A549 (cell line): ENCODE results near the gene NBPF12.
"Not testable (repeated sequence)": the region's sequence is repeated elsewhere in the genome, so short reads cannot be mapped to it uniquely, and the experiment has no call there.

Source experiments
- CBX2 ChIP-seq: fragments of 200-600 bp; sonication (generic); IDR thresholded peaks from 2 replicates; pipeline ENCODE4 v1.6.1; 2016; ENCODE audit warnings: low read depth, mild to moderate bottlenecking, borderline replicate concordance
- CEBPB ChIP-seq, 2 experiments: fragments of >200 bp in 1 of 2; sonication (Bioruptor Twin) in 1 of 2; formaldehyde crosslinking in 1 of 2; IDR thresholded peaks; 2 replicates each; pipeline ENCODE4 v1.6.1; 2012 to 2016
- CTCF ChIP-seq: fragments of >200 bp; sonication (Bioruptor Twin); formaldehyde crosslinking; IDR thresholded peaks from 3 replicates; pipeline ENCODE4 v1.5.1; 2016
- HDAC2 ChIP-seq: fragments of 200-600 bp; sonication (generic); IDR thresholded peaks from 2 replicates; pipeline ENCODE4 v1.6.1; 2016
- JUN ChIP-seq, 2 experiments: fragments of >200 bp; sonication (Bioruptor Twin); formaldehyde crosslinking; IDR thresholded peaks; 2 replicates in 1 of 2; 3 replicates in 1 of 2; pipeline ENCODE4 v1.6.1; 2016 to 2017
- POLR2A ChIP-seq: IDR thresholded peaks from 2 replicates; pipeline ENCODE4 v1.6.1; 2012; ENCODE audit warnings: mild to moderate bottlenecking, low read length
- SREBF2 ChIP-seq: fragments of 450-650 bp; IDR thresholded peaks from 2 replicates; pipeline ENCODE4 v1.6.1; 2014; ENCODE audit warnings: mild to moderate bottlenecking, moderate library complexity
- TF ChIP-seq, protein P1 (sequence below): fragments of 450-650 bp; IDR thresholded peaks from 2 replicates; pipeline ENCODE4 v1.6.1; 2014; ENCODE audit warnings: antibody characterized with exemption
- TF ChIP-seq, protein P2 (sequence below): IDR thresholded peaks from 2 replicates; pipeline ENCODE4 v1.6.1; 2012

DNA sequence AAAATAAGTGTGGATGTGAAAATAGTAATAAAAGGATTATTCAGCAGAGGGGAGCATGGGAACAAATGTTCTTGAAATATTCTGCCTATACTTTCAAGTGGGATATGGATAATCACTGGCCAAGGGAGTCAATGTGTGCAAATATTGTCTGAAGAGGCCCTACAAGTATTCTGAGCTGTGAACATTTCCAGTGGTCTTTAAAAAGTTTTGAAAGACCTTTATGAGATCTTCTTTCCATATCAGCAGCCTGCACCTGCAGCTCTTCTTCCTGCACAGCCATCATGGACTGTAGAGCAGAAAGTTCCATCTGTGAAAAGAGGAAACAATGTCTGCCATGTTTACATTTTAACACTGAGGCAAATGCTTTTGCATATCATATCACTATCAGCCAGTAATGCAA is 106.4 kb downstream of the NBPF12 start:
- TF ChIP-seq CEBPB (IDR thresholded peaks at IDR 0.05); CTCF; SREBF2; JUN (IDR thresholded peaks at IDR 0.05); CBX2; HDAC2; POLR2A: not testable (repeated sequence)
- TF ChIP-seq, protein P1, sequence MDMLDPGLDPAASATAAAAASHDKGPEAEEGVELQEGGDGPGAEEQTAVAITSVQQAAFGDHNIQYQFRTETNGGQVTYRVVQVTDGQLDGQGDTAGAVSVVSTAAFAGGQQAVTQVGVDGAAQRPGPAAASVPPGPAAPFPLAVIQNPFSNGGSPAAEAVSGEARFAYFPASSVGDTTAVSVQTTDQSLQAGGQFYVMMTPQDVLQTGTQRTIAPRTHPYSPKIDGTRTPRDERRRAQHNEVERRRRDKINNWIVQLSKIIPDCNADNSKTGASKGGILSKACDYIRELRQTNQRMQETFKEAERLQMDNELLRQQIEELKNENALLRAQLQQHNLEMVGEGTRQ, result not testable (repeated sequence)
- TF ChIP-seq, protein P2, sequence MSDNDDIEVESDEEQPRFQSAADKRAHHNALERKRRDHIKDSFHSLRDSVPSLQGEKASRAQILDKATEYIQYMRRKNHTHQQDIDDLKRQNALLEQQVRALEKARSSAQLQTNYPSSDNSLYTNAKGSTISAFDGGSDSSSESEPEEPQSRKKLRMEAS, result not testable (repeated sequence)
